Muscle of back (tissue), 11 donors: Measurements from ENCODE around the gene CTNNBIP1. TPM values are rescaled to one million over a fixed set of nuclear protein-coding genes. Genes with fewer than 3 reads are reported as not detected.
"Not testable (repeated sequence)": the region's sequence is repeated elsewhere in the genome, so short reads cannot be mapped to it uniquely, and the experiment has no call there.

Experiments used
- DNase-seq, 3 donors: peaks; one replicate each; pipeline versions ENCODE4 v3.0.0 to v3.0.0-alpha.2; 2013
- polyA plus RNA-seq, 10 donors: library from polyadenylated mRNA; unstranded; fragments of 120-200 nt; gene quantifications; one replicate each; pipeline ENCODE4 v1.2.1, GENCODE V29; 2013; ENCODE audit not compliant: insufficient read length in 10 of 10

The CTNNBIP1 gene
- polyA plus RNA-seq, 10 donors: 50.5 to 68.9 (median 59.6) TPM

- DNase-seq: no peak
Observed at GRCh38 chr1:9809100-9809510, 101.0 kb downstream of the CTNNBIP1 start.

GRCh38 chr1:9808459-9808858 is 101.6 kb downstream of the CTNNBIP1 start:
- no peak for DNase-seq

- no peak for DNase-seq
Observed at GRCh38 chr1:9807541-9807940, 102.5 kb downstream of the CTNNBIP1 start.

- DNase-seq: not testable (repeated sequence)
Observed at GRCh38 chr1:9805972-9806371, 104.1 kb downstream of the CTNNBIP1 start.

GRCh38 chr1:9805006-9805508 is 105.0 kb downstream of the CTNNBIP1 start:
- DNase-seq: no peak

- DNase-seq: not testable (repeated sequence)
Observed at GRCh38 chr1:9803003-9803918, 106.8 kb downstream of the CTNNBIP1 start.

- no peak for DNase-seq
Observed at GRCh38 chr1:9801909-9802308, 108.2 kb downstream of the CTNNBIP1 start.

Other genes with a start within 250 kb of the CTNNBIP1 start
- gene CLSTN1, start 86.3 kb downstream of the CTNNBIP1 start, polyA plus RNA-seq: 10 to 100 TPM; 60.4 to 98.9 (median 73.4) TPM
- 10 to 100 TPM; 49.1 to 64.7 (median 56.4) TPM for gene LZIC, start 33.1 kb upstream of the CTNNBIP1 start, polyA plus RNA-seq
- gene NMNAT1, start 33.2 kb upstream of the CTNNBIP1 start, polyA plus RNA-seq: 10 to 100 TPM in 8 of 10 donors, 1 to 10 TPM in 2; 8.8 to 14.3 (median 11.3) TPM
- 1 to 10 TPM; 1.6 to 6.0 (median 4.1) TPM for gene RBP7, start 87.0 kb upstream of the CTNNBIP1 start, polyA plus RNA-seq
- 10 to 100 TPM; 33.4 to 45.4 (median 41.6) TPM for gene UBE4B, start 122.7 kb upstream of the CTNNBIP1 start, polyA plus RNA-seq